Measurements from ENCODE around the gene TAGLN2. TPM values are rescaled to one million over a fixed set of nuclear protein-coding genes. Genes with fewer than 3 reads are reported as not detected.

The TAGLN2 gene
- total and polyA plus RNA-seq, 9 of the 15 experiments (the other 6 are each of a cell fraction or from before 2014, with no cell fraction given): 192 to 683 (median 455) TPM

DNA sequence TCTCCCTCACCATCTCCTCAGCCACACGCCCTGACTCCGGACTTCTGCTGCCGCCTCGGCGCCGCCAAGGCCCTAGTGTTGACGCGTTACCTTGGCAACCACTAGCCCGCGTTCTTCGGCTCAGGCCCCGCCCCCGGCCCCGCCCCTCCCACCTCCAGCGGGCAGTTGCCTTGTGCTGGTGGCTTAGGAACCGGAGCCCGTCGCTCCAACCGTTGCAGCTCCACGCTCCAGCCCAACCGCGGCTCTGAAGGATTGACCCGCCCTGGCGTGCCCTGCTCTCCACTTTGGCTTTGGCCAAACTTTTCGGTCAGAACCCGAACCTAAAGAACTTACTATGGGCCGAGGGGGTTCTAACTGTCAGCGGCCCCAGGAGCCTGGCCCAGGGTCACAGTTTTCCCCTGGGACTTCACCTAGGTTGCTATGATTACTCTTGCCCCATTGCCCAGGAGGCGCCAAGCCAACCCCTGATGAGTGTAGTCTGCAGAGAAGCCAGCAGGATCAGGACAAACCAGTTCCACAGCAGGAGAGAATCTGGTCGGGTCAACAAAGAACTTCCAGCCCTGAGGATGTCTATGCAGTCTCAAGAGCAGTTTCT, 25.1 kb downstream of the TAGLN2 start, which contains the start of gene CFAP45 (continued):
- peak; percentile 68; the same call in 1 of the 2 replicates for TF ChIP-seq MXI1 (IDR thresholded peaks at IDR 0.05; ENCODE audit: low read depth, low read length)
- peak; percentile 25; the same call in 1 of the 2 replicates for TF ChIP-seq PHF8 (IDR thresholded peaks at IDR 0.05; ENCODE audit: borderline replicate concordance, low read length)
- no peak for TF ChIP-seq SIRT6 (IDR thresholded peaks at IDR 0.05; ENCODE audit: low read depth, low read length)
- TF ChIP-seq NFE2L1 (tag; IDR thresholded peaks at IDR 0.05; ENCODE audit: borderline replicate concordance, low read depth): no peak
- TF ChIP-seq ERF (CRISPR knock-in tag; IDR thresholded peaks at IDR 0.05): no peak
- TF ChIP-seq, protein P1, sequence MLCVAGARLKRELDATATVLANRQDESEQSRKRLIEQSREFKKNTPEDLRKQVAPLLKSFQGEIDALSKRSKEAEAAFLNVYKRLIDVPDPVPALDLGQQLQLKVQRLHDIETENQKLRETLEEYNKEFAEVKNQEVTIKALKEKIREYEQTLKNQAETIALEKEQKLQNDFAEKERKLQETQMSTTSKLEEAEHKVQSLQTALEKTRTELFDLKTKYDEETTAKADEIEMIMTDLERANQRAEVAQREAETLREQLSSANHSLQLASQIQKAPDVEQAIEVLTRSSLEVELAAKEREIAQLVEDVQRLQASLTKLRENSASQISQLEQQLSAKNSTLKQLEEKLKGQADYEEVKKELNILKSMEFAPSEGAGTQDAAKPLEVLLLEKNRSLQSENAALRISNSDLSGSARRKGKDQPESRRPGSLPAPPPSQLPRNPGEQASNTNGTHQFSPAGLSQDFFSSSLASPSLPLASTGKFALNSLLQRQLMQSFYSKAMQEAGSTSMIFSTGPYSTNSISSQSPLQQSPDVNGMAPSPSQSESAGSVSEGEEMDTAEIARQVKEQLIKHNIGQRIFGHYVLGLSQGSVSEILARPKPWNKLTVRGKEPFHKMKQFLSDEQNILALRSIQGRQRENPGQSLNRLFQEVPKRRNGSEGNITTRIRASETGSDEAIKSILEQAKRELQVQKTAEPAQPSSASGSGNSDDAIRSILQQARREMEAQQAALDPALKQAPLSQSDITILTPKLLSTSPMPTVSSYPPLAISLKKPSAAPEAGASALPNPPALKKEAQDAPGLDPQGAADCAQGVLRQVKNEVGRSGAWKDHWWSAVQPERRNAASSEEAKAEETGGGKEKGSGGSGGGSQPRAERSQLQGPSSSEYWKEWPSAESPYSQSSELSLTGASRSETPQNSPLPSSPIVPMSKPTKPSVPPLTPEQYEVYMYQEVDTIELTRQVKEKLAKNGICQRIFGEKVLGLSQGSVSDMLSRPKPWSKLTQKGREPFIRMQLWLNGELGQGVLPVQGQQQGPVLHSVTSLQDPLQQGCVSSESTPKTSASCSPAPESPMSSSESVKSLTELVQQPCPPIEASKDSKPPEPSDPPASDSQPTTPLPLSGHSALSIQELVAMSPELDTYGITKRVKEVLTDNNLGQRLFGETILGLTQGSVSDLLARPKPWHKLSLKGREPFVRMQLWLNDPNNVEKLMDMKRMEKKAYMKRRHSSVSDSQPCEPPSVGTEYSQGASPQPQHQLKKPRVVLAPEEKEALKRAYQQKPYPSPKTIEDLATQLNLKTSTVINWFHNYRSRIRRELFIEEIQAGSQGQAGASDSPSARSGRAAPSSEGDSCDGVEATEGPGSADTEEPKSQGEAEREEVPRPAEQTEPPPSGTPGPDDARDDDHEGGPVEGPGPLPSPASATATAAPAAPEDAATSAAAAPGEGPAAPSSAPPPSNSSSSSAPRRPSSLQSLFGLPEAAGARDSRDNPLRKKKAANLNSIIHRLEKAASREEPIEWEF (CRISPR knock-in tag; IDR thresholded peaks at IDR 0.05): peak; percentile 13; the same call in 1 of the 2 replicates
- TF ChIP-seq ZNF668 (CRISPR knock-in tag; IDR thresholded peaks at IDR 0.05): no peak
- no peak for TF ChIP-seq SNRNP70 (optimal IDR thresholded peaks at IDR 0.05; ENCODE audit: low read depth, low read length)
- TF ChIP-seq ZNF324 (CRISPR knock-in tag; IDR thresholded peaks at IDR 0.05): no peak
- TF ChIP-seq POLR2G (IDR thresholded peaks at IDR 0.05; ENCODE audit: low read depth, low read length): peak; percentile 60
- TF ChIP-seq CBX5 (IDR thresholded peaks at IDR 0.05; ENCODE audit: borderline replicate concordance, low read depth): no peak
- TF ChIP-seq, protein P2, sequence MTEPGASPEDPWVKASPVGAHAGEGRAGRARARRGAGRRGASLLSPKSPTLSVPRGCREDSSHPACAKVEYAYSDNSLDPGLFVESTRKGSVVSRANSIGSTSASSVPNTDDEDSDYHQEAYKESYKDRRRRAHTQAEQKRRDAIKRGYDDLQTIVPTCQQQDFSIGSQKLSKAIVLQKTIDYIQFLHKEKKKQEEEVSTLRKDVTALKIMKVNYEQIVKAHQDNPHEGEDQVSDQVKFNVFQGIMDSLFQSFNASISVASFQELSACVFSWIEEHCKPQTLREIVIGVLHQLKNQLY (CRISPR knock-in tag; conservative IDR thresholded peaks at IDR 0.05): no peak
- TF ChIP-seq ZNF197 (CRISPR knock-in tag; IDR thresholded peaks at IDR 0.05; ENCODE audit: low read depth): no peak
- peak in 1 of 2 experiments; percentile 70; a peak in 1 of 4 replicates for TF ChIP-seq CSDE1 (IDR thresholded peaks at IDR 0.05)
- TF ChIP-seq, protein P3, sequence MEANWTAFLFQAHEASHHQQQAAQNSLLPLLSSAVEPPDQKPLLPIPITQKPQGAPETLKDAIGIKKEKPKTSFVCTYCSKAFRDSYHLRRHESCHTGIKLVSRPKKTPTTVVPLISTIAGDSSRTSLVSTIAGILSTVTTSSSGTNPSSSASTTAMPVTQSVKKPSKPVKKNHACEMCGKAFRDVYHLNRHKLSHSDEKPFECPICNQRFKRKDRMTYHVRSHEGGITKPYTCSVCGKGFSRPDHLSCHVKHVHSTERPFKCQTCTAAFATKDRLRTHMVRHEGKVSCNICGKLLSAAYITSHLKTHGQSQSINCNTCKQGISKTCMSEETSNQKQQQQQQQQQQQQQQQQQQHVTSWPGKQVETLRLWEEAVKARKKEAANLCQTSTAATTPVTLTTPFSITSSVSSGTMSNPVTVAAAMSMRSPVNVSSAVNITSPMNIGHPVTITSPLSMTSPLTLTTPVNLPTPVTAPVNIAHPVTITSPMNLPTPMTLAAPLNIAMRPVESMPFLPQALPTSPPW (CRISPR knock-in tag; IDR thresholded peaks at IDR 0.05): peak; percentile 63; the same call in 1 of the 2 replicates
- TF ChIP-seq KLF10 (CRISPR knock-in tag; IDR thresholded peaks at IDR 0.05): no peak
- no peak for TF ChIP-seq CHD4 (IDR thresholded peaks at IDR 0.05; ENCODE audit: insufficient read depth, insufficient replicate concordance, low read depth, low read length, poor library complexity, severe bottlenecking)
- TF ChIP-seq MCM7 (IDR thresholded peaks at IDR 0.05): no peak
- peak; percentile 79 for TF ChIP-seq ZSCAN29 (IDR thresholded peaks at IDR 0.05)
